A549 (cell line): Measurements from ENCODE around the gene CDC73.

Source experiments
- CTCF ChIP-seq: fragments of >200 bp; sonication (Bioruptor Twin); formaldehyde crosslinking; IDR thresholded peaks from 3 replicates; pipeline ENCODE4 v1.5.1; 2016
- ELK1 ChIP-seq: fragments of 150-350 bp; IDR thresholded peaks from 2 replicates; pipeline ENCODE4 v1.6.1; 2014; ENCODE audit warnings: low read depth, mild to moderate bottlenecking, low read length
- EP300 ChIP-seq, 2 experiments: fragments of >200 bp; sonication (Bioruptor Twin); formaldehyde crosslinking; IDR thresholded peaks; 2 replicates in 1 of 2; 3 replicates in 1 of 2; pipeline ENCODE4 v1.6.1; 2016 to 2017
- MAX ChIP-seq: IDR thresholded peaks from 2 replicates; pipeline ENCODE4 v1.6.1; 2012
- MYC ChIP-seq: IDR thresholded peaks from 2 replicates; pipeline ENCODE4 v1.6.1; 2012; ENCODE audit warnings: mild to moderate bottlenecking, inconsistent platforms, low read length, improper control_type of control experiment, borderline replicate concordance
- NFE2L2 ChIP-seq: fragments of 150-350 bp; conservative IDR thresholded peaks from 2 replicates; pipeline ENCODE4 v1.6.1; 2014; ENCODE audit warnings: low read length
- PBX3 ChIP-seq: IDR thresholded peaks from 2 replicates; pipeline ENCODE4 v1.6.1; 2012
- POLR2A ChIP-seq: IDR thresholded peaks from 2 replicates; pipeline ENCODE4 v1.6.1; 2012; ENCODE audit warnings: mild to moderate bottlenecking, low read length
- POLR2AphosphoS2 ChIP-seq: conservative IDR thresholded peaks from 2 replicates; pipeline ENCODE4 v1.6.1; 2012; ENCODE audit warnings: low read length, improper control_type of control experiment, inconsistent platforms
- RCOR1 ChIP-seq: fragments of 150-350 bp; IDR thresholded peaks from 2 replicates; pipeline ENCODE4 v1.6.1; 2014; ENCODE audit warnings: antibody characterized with exemption, low read length, low read depth

- TF ChIP-seq ELK1 = no peak
- TF ChIP-seq POLR2AphosphoS2 = no peak
- no peak for TF ChIP-seq MYC
- TF ChIP-seq EP300 (IDR thresholded peaks at IDR 0.05) = no peak
- no peak for TF ChIP-seq PBX3
- no peak for TF ChIP-seq MAX
- no peak for TF ChIP-seq CTCF
- no peak for TF ChIP-seq POLR2A
- no peak for TF ChIP-seq NFE2L2
- TF ChIP-seq RCOR1 = no peak
Observed at GRCh38 chr1:193260056-193260745, 138.4 kb downstream of the CDC73 start.
